GM18507 (cell line): ENCODE measurements around the gene OR2M7.
"Not testable (repeated sequence)": the region's sequence is repeated elsewhere in the genome, so short reads cannot be mapped to it uniquely, and the experiment has no call there.

Experiments used
- DNase-seq: peaks from one replicate; pipeline ENCODE4 v3.0.0; 2011; ENCODE audit warnings: low read depth; ENCODE audit not compliant: insufficient read length; ENCODE audit errors: extremely low spot score
- FAIRE-seq: peaks from 2 replicates; lab custom pipeline; 2011; peaks lifted over from hg19 to GRCh38; lab: Jason Lieb, UNC

Gene OR2M7, protein sequence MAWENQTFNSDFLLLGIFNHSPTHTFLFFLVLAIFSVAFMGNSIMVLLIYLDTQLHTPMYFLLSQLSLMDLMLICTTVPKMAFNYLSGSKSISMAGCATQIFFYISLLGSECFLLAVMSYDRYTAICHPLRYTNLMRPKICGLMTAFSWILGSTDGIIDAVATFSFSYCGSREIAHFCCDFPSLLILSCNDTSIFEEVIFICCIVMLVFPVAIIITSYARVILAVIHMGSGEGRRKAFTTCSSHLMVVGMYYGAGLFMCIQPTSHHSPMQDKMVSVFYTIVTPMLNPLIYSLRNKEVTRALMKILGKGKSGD

DNA sequence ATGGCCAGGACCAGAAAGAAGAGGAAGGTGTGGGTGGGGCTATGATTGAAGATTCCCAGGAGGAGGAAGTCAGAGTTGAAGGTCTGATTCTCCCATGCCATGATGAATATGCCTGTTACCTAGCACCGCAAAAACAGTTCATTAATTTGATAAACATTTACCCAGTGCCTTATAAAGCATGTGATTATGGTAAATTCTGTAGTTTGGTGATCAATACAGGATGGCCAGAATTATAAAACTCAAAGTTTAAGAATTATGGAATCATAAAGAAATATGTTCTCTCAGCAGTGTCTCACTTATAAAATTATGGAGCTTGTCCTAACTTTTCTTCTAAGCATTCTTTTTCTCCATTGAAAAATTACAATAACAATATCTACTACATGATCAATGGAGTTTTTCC lies at the start of gene OR2M7:
OR2M7 (minus strand) TSS at position 101 of the 400 bp plus-strand sequence; CDS start at position 101, 0 bp downstream.
- FAIRE-seq: no peak
- no peak for DNase-seq

- no peak for DNase-seq
- no peak for FAIRE-seq
These were observed 49.4 kb upstream of the OR2M7 start for GRCh38 chr1:248373761-248374160.

GRCh38 chr1:248372394-248372793 lies 48.0 kb upstream of the OR2M7 start:
- no peak for FAIRE-seq
- DNase-seq: no peak

DNA sequence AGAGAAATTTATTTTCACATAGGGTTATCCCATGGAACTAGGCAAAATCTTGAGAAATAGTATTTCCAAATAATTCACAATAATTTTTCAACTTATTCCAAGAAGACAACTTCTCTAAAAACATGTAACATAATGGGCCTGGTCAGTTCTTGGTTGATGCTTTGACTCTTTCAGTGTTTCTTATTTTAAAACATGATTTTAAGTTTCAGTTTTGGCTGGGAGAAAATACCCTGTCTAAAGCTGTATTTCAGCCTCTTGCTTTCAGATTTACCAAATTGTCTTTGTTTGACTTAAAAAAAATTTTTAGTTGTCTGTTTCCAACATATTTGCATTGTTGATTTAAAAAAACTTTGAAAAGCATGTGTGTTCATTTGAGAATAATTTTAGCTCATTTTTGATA lies 42.2 kb upstream of the OR2M7 start:
- FAIRE-seq: no peak
- no peak for DNase-seq

DNA sequence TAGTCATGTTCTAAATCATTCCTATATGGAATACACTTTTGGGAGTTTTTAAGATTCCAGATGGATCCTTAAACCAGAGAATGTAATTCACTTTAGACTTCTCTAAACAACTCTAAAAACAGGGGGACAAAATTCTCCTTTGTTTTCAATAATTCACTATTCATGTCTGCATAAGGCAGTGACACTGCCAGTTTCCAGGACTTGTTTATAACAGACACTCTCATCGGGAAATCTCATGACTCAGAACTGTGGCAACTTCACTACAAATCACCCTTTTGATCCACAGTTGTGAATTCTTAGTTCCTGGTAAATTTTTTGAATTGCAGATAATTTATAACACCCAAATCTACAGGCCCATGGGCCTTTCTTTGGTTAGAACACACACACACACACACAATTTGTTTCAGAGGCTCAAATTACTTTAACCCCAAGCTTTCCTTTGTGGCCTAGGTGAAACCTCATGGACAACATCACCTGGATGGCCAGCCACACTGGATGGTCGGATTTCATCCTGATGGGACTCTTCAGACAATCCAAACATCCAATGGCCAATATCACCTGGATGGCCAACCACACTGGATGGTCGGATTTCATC lies 36.9 kb upstream of the OR2M7 start, which contains the start of gene OR2T4:
OR2T4 (plus strand) TSS at position 545 of the 595 bp plus-strand sequence; CDS start at position 545, 0 bp downstream.
- FAIRE-seq (no peak), DNase-seq (no peak)

- DNase-seq (no peak), FAIRE-seq (no peak)
These were observed 35.0 kb upstream of the OR2M7 start for GRCh38 chr1:248359415-248359814.

GRCh38 chr1:248348475-248348874 lies 24.1 kb upstream of the OR2M7 start, which contains the start of gene OR14C36:
Gene OR14C36 (plus strand): TSS chr1:248348775. CDS start chr1:248348775, 0 bp downstream.
- no peak for FAIRE-seq
- no peak for DNase-seq

GRCh38 chr1:248343451-248343850 lies 19.1 kb upstream of the OR2M7 start:
- no peak for FAIRE-seq
- DNase-seq: no peak

GRCh38 chr1:248316796-248317195 lies 7.6 kb downstream of the OR2M7 start:
- FAIRE-seq: no peak
- no peak for DNase-seq

DNA sequence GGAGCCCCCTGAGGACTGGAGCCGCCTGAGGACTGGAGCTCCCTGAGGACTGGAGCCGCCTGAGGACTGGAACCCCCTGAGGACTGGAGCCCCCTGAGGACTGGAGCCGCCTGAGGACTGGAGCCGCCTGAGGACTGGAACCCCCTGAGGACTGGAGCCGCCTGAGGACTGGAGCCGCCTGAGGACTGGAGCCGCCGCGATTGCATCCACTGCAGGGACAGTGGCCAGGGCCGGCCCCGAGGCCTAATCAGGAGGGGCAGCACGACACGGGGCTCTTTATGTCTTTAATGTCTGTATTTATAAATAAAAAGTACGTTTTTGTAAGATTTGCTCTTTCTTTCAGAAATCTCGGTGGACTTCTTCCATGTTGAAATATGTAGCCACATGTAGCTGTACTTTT lies 17.6 kb downstream of the OR2M7 start:
- not testable (repeated sequence) for FAIRE-seq, DNase-seq

DNA sequence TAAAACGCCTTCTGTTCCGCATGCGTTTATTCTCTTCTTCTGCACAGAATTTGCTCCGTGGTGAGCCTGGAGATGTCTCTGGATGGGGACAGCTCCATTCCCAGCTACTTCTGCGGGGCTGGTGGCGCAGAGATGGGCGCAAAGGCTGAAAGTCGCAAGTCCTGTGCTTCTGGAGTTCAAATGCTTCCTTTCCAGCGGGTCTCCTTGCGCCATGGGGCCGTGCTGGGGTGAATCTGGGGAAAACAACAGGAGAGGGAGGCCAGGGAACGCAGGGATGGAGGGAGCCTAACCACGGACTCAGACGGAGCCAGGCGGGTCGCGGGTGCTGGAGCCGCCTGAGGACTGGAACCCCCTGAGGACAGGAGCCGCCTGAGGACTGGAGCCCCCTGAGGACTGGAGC lies 18.3 kb downstream of the OR2M7 start:
- FAIRE-seq (no peak), DNase-seq (no peak)

DNA sequence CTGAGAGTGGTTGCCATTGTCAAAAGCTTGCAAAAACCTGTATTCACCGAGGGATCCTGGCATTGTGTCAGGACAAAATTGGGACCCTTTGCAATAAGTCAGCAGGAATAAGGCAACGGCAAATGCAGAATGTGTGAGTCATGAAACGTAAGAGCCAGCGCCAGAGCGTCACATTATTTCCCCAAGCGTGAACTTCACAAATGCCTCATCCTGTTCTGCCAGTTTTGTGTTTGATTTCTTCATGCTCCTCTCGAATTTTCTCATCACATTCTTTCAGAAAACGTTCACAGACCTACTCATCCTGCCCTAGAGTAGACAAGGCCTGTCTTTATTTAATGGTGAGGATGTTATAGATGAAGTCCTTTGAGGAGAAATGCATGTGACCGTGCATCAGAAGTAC lies 18.7 kb downstream of the OR2M7 start:
- FAIRE-seq: not testable (repeated sequence)

DNA sequence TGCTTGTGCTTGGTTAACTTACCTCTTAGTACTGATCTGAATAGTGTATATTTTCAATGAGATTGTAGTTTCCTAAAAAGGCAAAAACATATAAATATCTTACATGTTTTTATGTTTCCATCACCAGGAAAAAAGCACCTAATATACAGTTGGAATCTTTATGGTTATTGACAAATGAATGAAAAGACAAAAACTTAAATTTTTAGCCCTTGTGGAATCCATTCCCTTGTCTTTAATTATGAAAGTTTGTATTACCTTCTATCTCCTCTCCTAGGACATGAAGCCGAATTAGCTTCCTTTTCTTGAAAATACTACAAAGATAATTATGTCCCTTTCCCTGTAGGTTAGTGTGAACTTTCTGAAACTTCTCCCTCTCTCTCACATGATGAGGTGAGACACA lies 21.0 kb downstream of the OR2M7 start, which contains the start of gene OR2T12:
OR2T12 (minus strand) TSS at position 101 of the 400 bp plus-strand sequence. CDS start 7,846 bp downstream, outside the sequence.
- no peak for DNase-seq
- no peak for FAIRE-seq

More for the DNA sequence above, 18.7 kb downstream of the OR2M7 start:
- not testable (repeated sequence) for DNase-seq

- DNase-seq (no peak), FAIRE-seq (no peak)
These were observed 36.0 kb downstream of the OR2M7 start for GRCh38 chr1:248288391-248288790.

- FAIRE-seq: no peak
- DNase-seq: no peak
These were observed 46.5 kb downstream of the OR2M7 start, which contains the start of gene OR2T33 for GRCh38 chr1:248277876-248278275. Gene OR2T33 (minus strand): TSS chr1:248277976. CDS start chr1:248273814, 4,162 bp downstream.
